Spinal cord (tissue), 10 donors: ENCODE results near the gene SRGAP3. TPM values are rescaled to one million over a fixed set of nuclear protein-coding genes. Genes with fewer than 3 reads are reported as not detected.

Experiments used
- DNase-seq, 6 donors: peaks; one replicate each; pipeline versions ENCODE4 v3.0.0 to v3.0.0-alpha.2; 2013 to 2015; ENCODE audit warnings: low spot score in 6 of 6, low read depth in 4 of 6
- H3K27ac ChIP-seq: one replicate; pipeline ENCODE4 v1.5.1; 2013; ENCODE audit warnings: low read depth, low read length, control low read depth
- H3K27me3 ChIP-seq: one replicate; pipeline ENCODE4 v1.6.1; 2013; ENCODE audit warnings: low read length; ENCODE audit not compliant: control insufficient read depth, insufficient read depth
- H3K36me3 ChIP-seq: one replicate; pipeline ENCODE4 v1.6.1; 2013; ENCODE audit warnings: low read length; ENCODE audit not compliant: control insufficient read depth, insufficient read depth
- H3K4me1 ChIP-seq: one replicate; pipeline ENCODE4 v1.6.1; 2013; ENCODE audit warnings: low read length; ENCODE audit not compliant: control insufficient read depth, insufficient read depth
- H3K4me3 ChIP-seq: one replicate; pipeline ENCODE4 v1.5.1; 2013; ENCODE audit warnings: low read depth, low read length, control low read depth
- H3K9me3 ChIP-seq: one replicate; pipeline ENCODE4 v1.6.1; 2013; ENCODE audit warnings: low read length; ENCODE audit not compliant: control insufficient read depth, insufficient read depth
- WGBS: methylation state at CpG from one replicate; pipeline ENCODE4 v1.1.5; 2013; ENCODE audit warnings: missing lambda C conversion rate; ENCODE audit not compliant: insufficient coverage; 5-methylcytosine and 5-hydroxymethylcytosine counted together
- polyA plus RNA-seq, 2 donors: library from polyadenylated mRNA; unstranded; fragments of 120-200 nt; gene quantifications; one replicate each; pipeline ENCODE4 v1.2.1, GENCODE V29; 2013; ENCODE audit not compliant: insufficient read length in 2 of 2
- total RNA-seq, 2 donors: library from RNA; depleted of rRNA in 1 of 2; stranded (reverse); fragments of 120-200 nt in 1 of 2; fragments of >200 nt in 1 of 2; gene quantifications; one replicate each; pipeline versions ENCODE4 v1.2.3 to v1.2.4, GENCODE V29; 2013 to 2014
- donor health status: healthy.

SRGAP3 gene
- total and polyA plus RNA-seq, 4 donors = 46.1 to 71.9 (median 65.6) TPM

GRCh38 chr3:9257092-9257491 lies 7.6 kb upstream of the SRGAP3 start:
- no peak overlapping the region for H3K4me3 ChIP-seq
- no peaks in the 10 kb centered on the region for H3K27me3 ChIP-seq
- H3K4me1 ChIP-seq = no peaks in the 10 kb centered on the region
- no peaks in the 10 kb centered on the region for H3K36me3 ChIP-seq
- no peaks in the 10 kb centered on the region for H3K9me3 ChIP-seq
- no peak overlapping the region for H3K27ac ChIP-seq
- DNase-seq = no peak
- 100% methylated on average over 1 of the region's 2 CpGs for WGBS

GRCh38 chr3:9255976-9256375 lies 6.5 kb upstream of the SRGAP3 start:
- no peaks in the 10 kb centered on the region for H3K27me3 ChIP-seq

GRCh38 chr3:9254764-9255163 lies 5.3 kb upstream of the SRGAP3 start:
- H3K27me3 ChIP-seq = no peaks in the 10 kb centered on the region
- no peaks in the 10 kb centered on the region for H3K36me3 ChIP-seq
- 63% methylated on average over 1 of the region's 1 CpG for WGBS
- DNase-seq = no peak
- no peak overlapping the region for H3K4me3 ChIP-seq
- H3K9me3 ChIP-seq = no peaks in the 10 kb centered on the region
- peaks cover 5% of the 10 kb centered on the region for H3K4me1 ChIP-seq
- H3K27ac ChIP-seq = no peak overlapping the region

More at GRCh38 chr3:9255976-9256375, 6.5 kb upstream of the SRGAP3 start:
- 63% methylated on average over 4 of the region's 4 CpGs for WGBS
- Histone ChIP-seq H3K9me3 (no peaks in the 10 kb centered on the region), H3K4me1 (no peaks in the 10 kb centered on the region), H3K36me3 (no peaks in the 10 kb centered on the region), H3K4me3 (no peak overlapping the region), H3K27ac (no peak overlapping the region)
- DNase-seq = peak in 2 of 6 donors; percentile 20 to 43

- Histone ChIP-seq H3K27ac (no peak overlapping the region), H3K4me1 (peaks cover 11% of the 10 kb centered on the region), H3K27me3 (no peaks in the 10 kb centered on the region), H3K4me3 (no peak overlapping the region), H3K36me3 (no peaks in the 10 kb centered on the region), H3K9me3 (no peaks in the 10 kb centered on the region)
- DNase-seq = no peak
- WGBS = 60% methylated on average over 1 of the region's 7 CpGs
These were observed 3.9 kb upstream of the SRGAP3 start for GRCh38 chr3:9253327-9253726.

GRCh38 chr3:9251055-9251786 lies 1.8 kb upstream of the SRGAP3 start:
- Histone ChIP-seq H3K27ac (no peak overlapping the region), H3K9me3 (no peaks in the 10 kb centered on the region), H3K4me1 (peaks cover 23% of the 10 kb centered on the region), H3K4me3 (no peak overlapping the region), H3K27me3 (no peaks in the 10 kb centered on the region), H3K36me3 (no peaks in the 10 kb centered on the region)
- WGBS = 86% methylated on average over 9 of the region's 10 CpGs
- DNase-seq = no peak

GRCh38 chr3:9250236-9250635 lies 790 bp upstream of the SRGAP3 start:
- WGBS = 20% methylated on average over 1 of the region's 4 CpGs
- no peaks in the 10 kb centered on the region for H3K27me3 ChIP-seq
- peak in 2 of 6 donors; percentile 48 to 71 for DNase-seq
- peaks cover 29% of the 10 kb centered on the region for H3K4me1 ChIP-seq
- no peaks in the 10 kb centered on the region for H3K9me3 ChIP-seq
- no peak overlapping the region for H3K4me3 ChIP-seq
- no peaks in the 10 kb centered on the region for H3K36me3 ChIP-seq
- peak overlapping the region; percentile 85 for H3K27ac ChIP-seq

GRCh38 chr3:9248522-9249271 lies 749 bp downstream of the SRGAP3 start:
- H3K36me3 ChIP-seq = no peaks in the 10 kb centered on the region
- peak in 4 of 6 donors; percentile 19 to 85 (median 62) for DNase-seq
- H3K27me3 ChIP-seq = no peaks in the 10 kb centered on the region
- 0% methylated on average over 6 of the region's 13 CpGs for WGBS
- H3K4me1 ChIP-seq = peaks cover 32% of the 10 kb centered on the region
- H3K9me3 ChIP-seq = no peaks in the 10 kb centered on the region
- H3K4me3 ChIP-seq = peak overlapping the region; percentile 93
- H3K27ac ChIP-seq = peak overlapping the region; percentile 94

GRCh38 chr3:9247941-9248521 lies 1.4 kb downstream of the SRGAP3 start:
- no peaks in the 10 kb centered on the region for H3K27me3 ChIP-seq
- peaks cover 34% of the 10 kb centered on the region for H3K4me1 ChIP-seq
- 0% methylated on average over 13 of the region's 19 CpGs for WGBS
- DNase-seq = peak in 2 of 6 donors; percentile 64 to 79
- no peaks in the 10 kb centered on the region for H3K36me3 ChIP-seq
- H3K9me3 ChIP-seq = no peaks in the 10 kb centered on the region
- H3K4me3 ChIP-seq = peak overlapping the region; percentile 93
- H3K27ac ChIP-seq = peak overlapping the region; percentile 94

GRCh38 chr3:9247361-9247940 lies 2.0 kb downstream of the SRGAP3 start:
- Histone ChIP-seq H3K4me1 (peaks cover 34% of the 10 kb centered on the region), H3K27ac (peak overlapping the region; percentile 94), H3K4me3 (peak overlapping the region; percentile 93), H3K36me3 (no peaks in the 10 kb centered on the region), H3K9me3 (no peaks in the 10 kb centered on the region), H3K27me3 (no peaks in the 10 kb centered on the region)
- 9% methylated on average over 11 of the region's 12 CpGs for WGBS
- DNase-seq = peak in 3 of 6 donors; percentile 53 to 79 (median 73)
